ENCODE results near the gene XPOT. TPM values are rescaled to one million over a fixed set of nuclear protein-coding genes. Genes with fewer than 3 reads are reported as not detected.

The XPOT gene
- total and polyA plus RNA-seq, 2 of the 4 experiments (the other 2 are of a cell fraction), result 40.9 to 80.8 TPM

DNA sequence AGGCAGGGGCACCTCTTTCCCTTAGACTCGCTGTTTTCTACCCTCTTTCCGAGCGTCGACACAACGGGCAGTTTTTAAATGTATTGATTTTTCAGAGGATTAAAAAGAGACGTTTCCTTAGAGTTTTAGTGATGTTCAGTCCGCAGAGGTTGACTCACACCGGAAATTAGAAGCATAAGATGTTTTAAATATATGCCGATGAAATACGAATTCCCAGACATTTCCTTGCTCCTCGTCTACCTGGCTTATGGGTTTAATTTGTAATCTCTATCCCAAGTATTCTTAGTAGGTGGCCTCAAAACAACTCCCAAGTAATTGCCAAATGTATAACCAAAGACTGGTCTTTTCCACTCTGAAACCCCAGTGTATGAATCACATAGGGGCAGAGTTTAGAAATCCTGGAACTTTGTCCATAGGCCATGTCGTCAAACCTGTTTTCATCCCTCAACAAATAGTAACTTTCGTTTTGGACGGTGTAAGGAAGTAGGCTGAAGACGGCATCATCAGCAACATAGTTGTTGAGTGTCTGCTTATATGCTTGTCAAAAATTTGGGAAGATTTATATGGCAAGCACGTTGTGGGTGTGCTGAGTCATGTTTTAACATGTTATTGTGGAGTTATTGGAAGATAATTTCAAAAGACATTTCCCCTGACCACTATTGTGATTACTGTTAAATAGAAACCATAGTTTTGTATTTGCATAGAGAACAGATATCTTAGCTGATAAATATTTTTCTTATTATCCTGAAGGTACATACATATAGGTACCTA lies 48.6 kb downstream of the XPOT start (continued):
- TF ChIP-seq, protein P1, sequence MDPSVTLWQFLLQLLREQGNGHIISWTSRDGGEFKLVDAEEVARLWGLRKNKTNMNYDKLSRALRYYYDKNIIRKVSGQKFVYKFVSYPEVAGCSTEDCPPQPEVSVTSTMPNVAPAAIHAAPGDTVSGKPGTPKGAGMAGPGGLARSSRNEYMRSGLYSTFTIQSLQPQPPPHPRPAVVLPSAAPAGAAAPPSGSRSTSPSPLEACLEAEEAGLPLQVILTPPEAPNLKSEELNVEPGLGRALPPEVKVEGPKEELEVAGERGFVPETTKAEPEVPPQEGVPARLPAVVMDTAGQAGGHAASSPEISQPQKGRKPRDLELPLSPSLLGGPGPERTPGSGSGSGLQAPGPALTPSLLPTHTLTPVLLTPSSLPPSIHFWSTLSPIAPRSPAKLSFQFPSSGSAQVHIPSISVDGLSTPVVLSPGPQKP (IDR thresholded peaks at IDR 0.05; ENCODE audit: borderline replicate concordance, low read depth, low read length), result no peak

DNA sequence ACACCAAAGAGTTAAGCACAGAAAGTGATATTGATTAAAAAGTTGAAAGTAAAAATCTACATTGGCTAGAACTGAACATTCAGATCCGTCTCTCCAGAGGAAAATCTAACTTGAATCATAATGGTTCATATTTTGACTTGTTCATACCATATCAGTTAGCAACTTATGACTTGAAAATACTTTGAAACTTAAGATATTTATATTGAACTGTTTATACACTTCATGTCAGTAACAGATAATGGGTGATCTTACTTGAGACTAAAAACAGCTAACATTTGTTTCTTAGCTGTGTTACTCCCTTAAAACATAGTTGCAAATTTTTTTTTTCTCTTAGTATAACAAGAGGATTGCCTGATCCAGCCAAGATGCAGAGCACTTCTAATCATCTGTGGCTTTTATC lies 51.3 kb downstream of the XPOT start:
- DNase-seq (no peak), ATAC-seq (ENCODE audit: low read depth) (no peak)
- peaks cover 20% of the 10 kb centered on the region; the same call in 1 of the 2 replicates for H4K20me1 ChIP-seq (ENCODE audit: insufficient read depth, low read length)
- no peak overlapping the region for H3K27ac ChIP-seq (ENCODE audit: insufficient read depth, low read length)
- H4K8ac ChIP-seq (ENCODE audit: low read depth in 2 of 2, low read length in 2 of 2), result no peak overlapping the region
- no peak overlapping the region for H3K14ac ChIP-seq (replicated peaks; ENCODE audit: low read depth, low read length)
- in situ Hi-C loops (cut with MboI; ENCODE audit: low sequenced_read_pairs) (no loop called here), intact Hi-C loops (cut with micrococcal nuclease) (no loop called here), dilution Hi-C loops (cut with HindIII; ENCODE audit: low sequenced_read_pairs, unreplicated experiment) (no loop called here)
- WGBS, 2 experiments (ENCODE audit: extremely low coverage in 2 of 2, insufficient read length in 1 of 2), result no CpG with 5 or more reads among the region's 1 CpG
- H2BK5ac ChIP-seq (ENCODE audit: low read depth, low read length, poor library complexity, severe bottlenecking), result peak overlapping the region; percentile 14
- H2AK5ac ChIP-seq (ENCODE audit: low read depth, low read length), result no peak overlapping the region
- no peak overlapping the region for H4K5ac ChIP-seq (ENCODE audit: low read depth, low read length)
- no TSS peak for BruUV-seq (replicated peaks)
- H2BK120ac ChIP-seq (ENCODE audit: low read depth, low read length), result no peak overlapping the region
- H3K27me3 ChIP-seq (ENCODE audit: control insufficient read depth, insufficient read depth, low read length), result no peaks in the 10 kb centered on the region
- no peak overlapping the region for H2AK9ac ChIP-seq (replicated peaks; ENCODE audit: low read depth, low read length, poor library complexity)
- H3K18ac ChIP-seq (ENCODE audit: low read depth, low read length), result no peak overlapping the region
- TF ChIP-seq SMC3 (IDR thresholded peaks at IDR 0.05; ENCODE audit: low read depth, low read length) (no peak), RFX5 (IDR thresholded peaks at IDR 0.05; ENCODE audit: low read depth, low read length) (no peak), POLR2A (IDR thresholded peaks at IDR 0.05; ENCODE audit: low read depth, low read length) (no peak), NFE2L2 (IDR thresholded peaks at IDR 0.05; ENCODE audit: low read depth, low read length) (no peak), CEBPB (IDR thresholded peaks at IDR 0.05; ENCODE audit: low read depth, low read length) (no peak), RCOR1 (IDR thresholded peaks at IDR 0.05; ENCODE audit: insufficient replicate concordance, low read length) (no peak)
- TF ChIP-seq, protein P2, sequence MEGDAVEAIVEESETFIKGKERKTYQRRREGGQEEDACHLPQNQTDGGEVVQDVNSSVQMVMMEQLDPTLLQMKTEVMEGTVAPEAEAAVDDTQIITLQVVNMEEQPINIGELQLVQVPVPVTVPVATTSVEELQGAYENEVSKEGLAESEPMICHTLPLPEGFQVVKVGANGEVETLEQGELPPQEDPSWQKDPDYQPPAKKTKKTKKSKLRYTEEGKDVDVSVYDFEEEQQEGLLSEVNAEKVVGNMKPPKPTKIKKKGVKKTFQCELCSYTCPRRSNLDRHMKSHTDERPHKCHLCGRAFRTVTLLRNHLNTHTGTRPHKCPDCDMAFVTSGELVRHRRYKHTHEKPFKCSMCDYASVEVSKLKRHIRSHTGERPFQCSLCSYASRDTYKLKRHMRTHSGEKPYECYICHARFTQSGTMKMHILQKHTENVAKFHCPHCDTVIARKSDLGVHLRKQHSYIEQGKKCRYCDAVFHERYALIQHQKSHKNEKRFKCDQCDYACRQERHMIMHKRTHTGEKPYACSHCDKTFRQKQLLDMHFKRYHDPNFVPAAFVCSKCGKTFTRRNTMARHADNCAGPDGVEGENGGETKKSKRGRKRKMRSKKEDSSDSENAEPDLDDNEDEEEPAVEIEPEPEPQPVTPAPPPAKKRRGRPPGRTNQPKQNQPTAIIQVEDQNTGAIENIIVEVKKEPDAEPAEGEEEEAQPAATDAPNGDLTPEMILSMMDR (conservative IDR thresholded peaks at IDR 0.05; ENCODE audit: low read depth, low read length), result no peak
- no peak overlapping the region for H3K9ac ChIP-seq (ENCODE audit: low read depth, low read length)
- no peak overlapping the region for H3K23ac ChIP-seq (ENCODE audit: low read depth, low read length)
- H2BK15ac ChIP-seq (ENCODE audit: low read depth, low read length), result no peak overlapping the region
- ChIA-PET POLR2A (ENCODE audit: unreplicated experiment) (no interaction called here), CTCF (interaction anchor here (1.2 kb wide), 1 partner anchor 243 kb away, joined by 3 read pairs; no protein-coding TSS in a partner anchor)
- no peak overlapping the region for H3K4ac ChIP-seq (ENCODE audit: low read depth, low read length)
- H3K9me1 ChIP-seq (ENCODE audit: insufficient read depth, low read length), result peaks cover 2% of the 10 kb centered on the region; the same call in 1 of the 2 replicates
- peaks cover 17% of the 10 kb centered on the region for H3K4me1 ChIP-seq (ENCODE audit: control insufficient read depth, insufficient read depth, low read length)
- H3K4me2 ChIP-seq (ENCODE audit: low read depth, low read length), result peak overlapping the region; percentile 51; the same call in 1 of the 2 replicates
- no peak overlapping the region for H3K4me3 ChIP-seq (ENCODE audit: insufficient read depth, low read depth, low read length)
- H3K36me3 ChIP-seq (ENCODE audit: control insufficient read depth, insufficient read depth, low read length), result peaks cover 11% of the 10 kb centered on the region
- H3K9me3 ChIP-seq (ENCODE audit: control insufficient read depth, insufficient read depth, low read length), result no peaks in the 10 kb centered on the region
- H4K91ac ChIP-seq (ENCODE audit: insufficient read depth, low read depth, low read length), result no peak overlapping the region
- H2AFZ ChIP-seq (replicated peaks; ENCODE audit: low read length, poor library complexity), result no peak overlapping the region
- H2BK20ac ChIP-seq (ENCODE audit: low read depth, low read length), result no peak overlapping the region
- peaks cover 23 to 40% of the 10 kb centered on the region in 2 experiments for H3K79me1 ChIP-seq (ENCODE audit: low read depth in 1 of 2, low read length in 2 of 2)
- H3K56ac ChIP-seq (ENCODE audit: extremely low read depth, insufficient read depth, low read length), result no peak overlapping the region
